Activated CD8-positive, alpha-beta memory T cell treated with anti-CD3 and anti-CD28 coated beads, Interleukin-2, amount 50 U/mL, for 24 hours (primary cell): Measurements from ENCODE around the gene FRMD1.

ENCODE experiments used
- DNase-seq: peaks from one replicate; pipeline ENCODE4 v3.0.0-alpha.2; 2020; ENCODE audit errors: extremely low read depth

FRMD1 gene

GRCh38 chr6:168043193-168043847 is 35.7 kb downstream of the FRMD1 start:
- DNase-seq = no peak

- DNase-seq = no peak
Observed at GRCh38 chr6:168042426-168043192, 36.4 kb downstream of the FRMD1 start.

- no peak for DNase-seq
Observed at GRCh38 chr6:168041928-168042327, 37.1 kb downstream of the FRMD1 start.

DNA sequence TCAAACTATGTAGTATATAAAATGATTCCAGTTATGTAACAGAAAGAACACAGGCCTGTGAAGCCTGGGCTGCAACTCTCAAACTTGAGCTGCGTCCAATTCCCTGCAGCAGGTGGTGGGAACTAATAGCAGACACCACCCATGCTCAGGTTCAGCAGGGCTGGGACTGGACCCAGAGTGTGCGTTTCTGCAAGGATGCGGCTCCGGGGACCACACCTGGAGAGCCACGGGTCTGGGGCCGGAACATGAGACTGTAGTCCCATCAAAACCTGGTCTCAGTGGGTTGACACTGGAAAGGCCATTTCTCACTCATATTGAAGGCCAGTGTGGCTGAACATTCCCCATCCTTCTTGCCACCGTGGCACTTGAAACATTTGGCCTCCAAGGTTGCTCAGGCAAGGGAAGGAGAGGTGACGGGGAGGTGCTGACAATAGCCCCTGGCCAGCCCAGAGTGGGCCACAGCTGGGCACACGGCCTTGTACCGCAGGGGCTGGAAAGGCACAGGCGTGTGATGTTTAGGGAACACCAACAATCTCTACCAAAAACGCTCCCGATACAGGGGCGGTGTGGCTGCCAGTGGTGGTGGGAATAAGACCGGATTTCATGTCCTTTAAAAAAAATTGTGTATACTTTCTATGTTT is 38.0 kb downstream of the FRMD1 start:
- DNase-seq = no peak

- no peak for DNase-seq
Observed at GRCh38 chr6:168039849-168040248, 39.2 kb downstream of the FRMD1 start.

DNA sequence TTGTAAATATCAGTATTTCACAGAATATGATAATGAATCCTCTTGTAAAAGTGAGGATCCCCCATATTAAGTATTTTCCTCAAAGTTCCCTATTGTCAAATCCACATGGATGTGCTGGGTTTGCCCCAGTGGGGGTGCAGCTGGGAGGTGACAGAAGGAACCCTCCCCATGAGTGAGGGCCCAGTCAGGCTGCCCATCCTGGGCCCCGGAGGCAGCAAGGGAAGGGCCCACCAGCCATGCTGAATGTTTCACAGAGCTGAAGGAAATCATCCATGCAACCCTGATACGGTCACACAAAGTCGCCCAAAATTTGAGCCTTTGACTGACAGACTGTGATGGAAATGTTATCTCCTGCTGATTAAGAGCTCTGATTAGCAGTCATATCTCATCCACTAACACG is 39.7 kb downstream of the FRMD1 start:
- no peak for DNase-seq

DNA sequence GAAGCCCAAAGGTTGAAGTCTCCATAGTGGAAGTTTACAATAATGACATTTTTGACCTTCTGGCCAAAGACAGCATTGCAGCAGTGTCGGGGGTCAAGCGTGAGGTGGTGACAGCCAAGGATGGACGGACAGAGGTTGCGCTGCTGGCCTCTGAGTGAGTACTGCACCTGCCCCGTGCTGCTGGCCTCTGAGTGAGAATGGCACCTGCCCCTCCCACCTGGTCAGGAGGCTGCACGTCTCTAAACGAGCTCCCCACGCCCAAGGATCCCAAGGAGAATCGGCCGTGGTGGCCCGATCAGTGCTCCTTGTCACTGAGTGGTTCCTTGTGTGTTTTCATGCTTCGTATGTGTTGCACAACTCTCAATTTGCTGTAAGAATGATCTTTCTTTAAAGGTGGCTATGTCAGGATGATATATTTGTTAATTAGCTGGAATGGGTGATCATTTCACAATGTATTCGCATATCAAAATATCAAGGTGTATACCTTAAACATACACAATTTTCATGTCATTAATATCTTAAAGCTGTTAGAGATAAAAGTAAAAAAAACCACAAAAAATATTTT is 40.4 kb downstream of the FRMD1 start:
- DNase-seq = no peak

DNA sequence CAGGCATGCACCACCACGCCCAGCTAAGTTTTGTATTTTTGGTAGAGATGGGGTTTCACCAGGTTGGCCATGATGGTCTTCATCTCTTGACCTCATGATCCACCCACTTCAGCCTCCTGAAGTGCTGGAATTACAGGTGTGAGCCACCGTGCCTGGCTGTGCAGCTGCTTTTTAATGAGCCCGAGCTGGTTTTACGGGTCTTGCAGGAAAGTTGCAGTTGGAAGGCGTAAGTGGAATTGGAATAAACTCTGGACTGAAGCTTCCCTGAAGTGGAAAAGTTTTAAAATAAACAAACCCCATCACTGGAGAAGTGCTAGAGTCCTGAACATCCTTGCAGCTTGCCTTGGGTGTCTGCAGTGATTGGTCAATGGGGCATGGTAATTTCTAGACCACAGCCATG is 41.2 kb downstream of the FRMD1 start:
- DNase-seq = no peak

GRCh38 chr6:168037242-168037641 is 41.8 kb downstream of the FRMD1 start:
- DNase-seq = no peak

- DNase-seq = no peak
Observed at GRCh38 chr6:168035661-168036545, 43.1 kb downstream of the FRMD1 start.

DNA sequence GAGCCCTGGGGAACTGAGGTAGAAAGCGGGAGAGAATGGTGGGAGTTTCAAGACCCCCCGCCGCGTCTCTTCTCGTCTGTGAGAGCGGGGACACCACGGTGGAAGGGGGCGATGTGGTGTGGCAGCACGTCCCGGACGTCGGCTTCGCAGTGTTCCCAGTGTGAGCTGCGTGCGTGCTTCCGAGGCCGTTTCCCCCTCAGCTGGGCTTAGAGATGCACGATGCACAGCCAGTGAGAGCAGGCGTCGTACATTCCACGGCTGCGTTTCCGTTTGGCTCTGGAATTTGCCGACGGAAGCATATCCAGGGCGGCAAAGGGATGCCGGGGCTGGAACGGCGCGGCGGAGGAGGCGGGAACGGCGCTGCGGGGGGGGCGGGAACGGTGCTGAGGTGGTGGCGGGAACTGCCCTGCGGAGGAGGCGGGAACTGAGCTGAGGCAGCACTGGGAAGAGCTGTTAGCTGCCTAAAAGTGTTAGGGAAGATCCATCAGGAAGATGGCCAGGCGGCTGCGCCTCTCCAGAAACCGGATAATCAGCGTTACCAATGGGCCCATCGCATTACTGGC is 43.8 kb downstream of the FRMD1 start:
- no peak for DNase-seq

DNA sequence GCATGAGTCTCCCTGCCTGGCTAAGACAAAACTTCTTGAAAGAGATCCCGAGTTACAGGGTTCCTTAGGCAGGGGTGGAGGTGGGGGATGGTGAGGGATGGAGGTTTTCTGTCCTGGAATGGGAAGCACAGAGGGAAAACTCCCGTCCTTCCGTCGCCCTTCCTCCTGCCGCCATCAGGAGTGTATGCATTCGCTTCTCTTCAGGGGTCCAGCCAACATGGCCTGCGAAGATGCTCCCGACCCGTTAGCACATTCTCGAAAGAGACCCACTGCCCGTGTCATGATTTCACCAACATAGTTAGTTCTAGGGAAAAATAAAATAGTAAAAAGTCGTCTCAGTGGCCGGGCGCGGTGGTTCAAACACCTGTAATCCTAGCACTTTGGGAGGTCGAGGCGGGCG is 44.5 kb downstream of the FRMD1 start:
- no peak for DNase-seq

GRCh38 chr6:168033791-168034190 is 45.2 kb downstream of the FRMD1 start:
- no peak for DNase-seq

DNA sequence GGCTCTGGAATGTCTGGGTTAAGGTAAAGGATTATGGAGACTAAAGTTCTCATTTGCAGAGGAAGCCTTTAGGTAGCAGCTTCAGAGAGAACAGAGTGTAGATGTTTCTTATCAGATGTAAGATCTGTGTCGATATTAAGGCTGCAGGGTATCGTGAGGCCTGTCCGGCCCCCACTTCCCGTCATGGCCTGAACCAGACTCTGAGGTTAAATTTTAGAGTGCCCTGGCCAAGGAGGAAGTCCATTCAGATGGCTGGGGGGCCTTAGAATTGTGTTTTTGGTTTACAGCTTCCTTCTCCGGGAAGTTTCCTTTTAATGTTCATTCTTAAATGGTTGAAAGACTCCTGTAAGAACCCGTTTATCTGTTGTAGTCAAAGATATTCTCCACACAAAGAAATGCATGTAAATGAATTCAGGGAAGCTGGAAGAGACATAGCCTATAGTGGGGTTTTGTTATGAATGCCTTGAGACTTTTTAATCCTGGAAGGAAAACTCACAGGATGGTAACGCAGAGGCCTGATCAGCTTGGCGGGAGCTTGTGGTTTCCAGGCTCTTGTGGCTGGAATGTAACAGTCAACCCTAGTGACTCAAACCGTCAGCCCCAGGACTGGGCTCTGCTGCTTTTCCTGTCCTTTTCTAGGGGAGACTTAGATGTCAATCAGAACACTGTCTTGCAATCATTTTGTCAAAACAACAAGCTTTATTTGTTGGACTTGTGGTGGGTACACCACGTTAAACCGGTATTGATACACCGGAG is 46.8 kb downstream of the FRMD1 start:
- DNase-seq = no peak

DNA sequence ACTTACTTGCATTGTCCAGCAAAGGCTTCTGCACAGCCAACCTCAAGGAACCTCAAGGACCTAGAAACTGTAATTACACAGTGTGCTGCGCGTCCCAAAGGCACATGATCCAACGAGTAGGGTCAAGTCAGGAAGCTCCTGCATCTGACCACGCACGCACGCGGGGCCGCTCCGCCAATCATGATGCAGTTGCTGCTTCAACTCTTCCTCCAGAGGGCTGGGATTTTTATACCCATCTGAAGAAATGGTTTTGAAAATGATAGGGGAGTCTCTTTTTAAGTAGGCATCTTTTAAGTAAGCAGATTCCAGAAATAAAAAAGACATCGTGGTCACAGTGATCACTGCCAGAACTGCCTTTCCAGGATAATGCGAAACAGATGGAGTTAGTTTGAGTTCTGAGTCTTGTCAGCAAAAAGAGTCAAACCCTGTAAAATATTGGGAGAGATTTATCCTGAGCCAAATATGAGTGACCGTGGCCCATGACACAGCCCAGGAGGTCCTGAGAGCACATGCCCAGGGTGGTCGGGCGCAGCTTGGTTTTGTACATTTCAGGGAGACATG is 47.5 kb downstream of the FRMD1 start:
- no peak for DNase-seq

GRCh38 chr6:168030908-168031307 is 48.1 kb downstream of the FRMD1 start:
- no peak for DNase-seq

GRCh38 chr6:168030218-168030746 is 48.7 kb downstream of the FRMD1 start:
- DNase-seq = no peak

DNA sequence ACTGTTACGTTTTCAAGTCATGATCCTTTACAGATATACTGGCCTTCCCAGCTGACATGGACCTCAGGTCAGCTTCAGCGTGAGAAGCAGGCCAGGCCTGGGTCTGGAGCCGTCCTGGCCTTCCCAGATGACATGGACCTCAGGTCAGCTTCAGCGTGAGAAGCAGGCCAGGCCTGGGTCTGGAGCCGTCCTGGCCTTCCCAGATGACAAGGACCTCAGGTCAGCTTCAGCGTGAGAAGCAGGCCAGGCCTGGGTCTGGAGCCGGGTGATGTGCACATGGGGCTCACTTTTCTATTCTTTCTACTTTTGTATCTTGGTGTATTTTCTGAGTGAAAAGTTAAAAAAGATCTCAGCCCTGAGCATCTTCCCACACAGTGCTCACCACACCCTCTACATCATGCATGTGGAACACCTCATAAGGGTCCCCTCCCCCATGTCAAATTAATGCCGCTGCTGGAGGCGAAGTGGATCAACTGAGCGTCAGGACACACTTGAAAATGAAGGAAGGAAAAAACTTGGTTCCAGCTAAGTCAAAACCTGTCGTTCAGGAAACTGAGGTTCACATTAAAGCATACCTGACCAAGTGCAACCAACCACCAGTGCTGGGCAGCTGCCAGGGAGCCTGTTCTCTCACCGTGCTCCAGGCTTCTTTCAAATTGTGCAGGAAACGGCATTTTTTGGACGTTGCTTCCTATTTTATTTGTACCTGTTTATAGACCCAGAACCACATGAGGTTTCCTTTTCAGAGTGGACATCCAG is 49.4 kb downstream of the FRMD1 start:
- DNase-seq = no peak

GRCh38 chr6:168028181-168028580 is 50.8 kb downstream of the FRMD1 start:
- no peak for DNase-seq
